ENCODE data around the gene AGAP5. TPM values are rescaled to one million over a fixed set of nuclear protein-coding genes. Genes with fewer than 3 reads are reported as not detected.

The AGAP5 gene
- total RNA-seq, 4 donors from 2014 or later, result 2.1 to 10.1 (median 5.8) TPM

GRCh38 chr10:73627300-73627699 is 70.6 kb downstream of the AGAP5 start:
- 96% methylated on average over 6 of the region's 6 CpGs for WGBS

GRCh38 chr10:73625884-73626752 is 71.8 kb downstream of the AGAP5 start:
- H3K4me1 ChIP-seq, result peaks cover 17% of the 10 kb centered on the region
- H3K27me3 ChIP-seq, result no peaks in the 10 kb centered on the region
- no peaks in the 10 kb centered on the region for H3K36me3 ChIP-seq
- H3K9me3 ChIP-seq, result no peaks in the 10 kb centered on the region
- no peak for TF ChIP-seq EP300 (IDR thresholded peaks at IDR 0.05)
- TF ChIP-seq POLR2AphosphoS5 (IDR thresholded peaks at IDR 0.05), result peak; percentile 48 to 84 (median 52)
- TF ChIP-seq POLR2A (IDR thresholded peaks at IDR 0.05), result peak in 1 of 2 donors; percentile 58
- WGBS, result under 1% methylated on average over 37 of the region's 42 CpGs
- peak overlapping the region; percentile 95 for H3K4me3 ChIP-seq
- peak; percentile 95 for DNase-seq (ENCODE audit: low spot score in 2 of 2)
- H3K27ac ChIP-seq, result peak overlapping the region; percentile 92

More at GRCh38 chr10:73627300-73627699, 70.6 kb downstream of the AGAP5 start:
- TF ChIP-seq CTCF (IDR thresholded peaks at IDR 0.05), result no peak
- TF ChIP-seq EP300 (IDR thresholded peaks at IDR 0.05), result no peak
- no peak for TF ChIP-seq POLR2A (IDR thresholded peaks at IDR 0.05)
- TF ChIP-seq POLR2AphosphoS5 (IDR thresholded peaks at IDR 0.05), result no peak
- Histone ChIP-seq H3K27ac (no peak overlapping the region), H3K4me3 (no peak overlapping the region), H3K9me3 (no peaks in the 10 kb centered on the region), H3K27me3 (no peaks in the 10 kb centered on the region), H3K36me3 (no peaks in the 10 kb centered on the region), H3K4me1 (peaks cover 17% of the 10 kb centered on the region)
- no peak for DNase-seq (ENCODE audit: low spot score in 2 of 2)

- H3K9me3 ChIP-seq, result no peaks in the 10 kb centered on the region
- no peaks in the 10 kb centered on the region for H3K36me3 ChIP-seq
- TF ChIP-seq POLR2A (IDR thresholded peaks at IDR 0.05) (no peak), POLR2AphosphoS5 (IDR thresholded peaks at IDR 0.05) (no peak), EP300 (IDR thresholded peaks at IDR 0.05) (no peak), CTCF (IDR thresholded peaks at IDR 0.05) (no peak)
- H3K27me3 ChIP-seq, result no peaks in the 10 kb centered on the region
- DNase-seq (ENCODE audit: low spot score in 2 of 2), result peak in 1 of 2 donors; percentile 68
- H3K27ac ChIP-seq, result peak overlapping the region; percentile 92
- H3K4me3 ChIP-seq, result peak overlapping the region; percentile 95
- WGBS, result under 1% methylated on average over 44 of the region's 46 CpGs
- H3K4me1 ChIP-seq, result peaks cover 17% of the 10 kb centered on the region
These were observed 72.7 kb downstream of the AGAP5 start for GRCh38 chr10:73625004-73625883.

Other genes with a start within 250 kb of the AGAP5 start
- 10 to 100 TPM; 24.9 to 45.4 (median 30.5) TPM for gene PPP3CB, start 202.1 kb downstream of the AGAP5 start, total RNA-seq
- gene USP54, start 106.8 kb downstream of the AGAP5 start, total RNA-seq, result 100 to 1,000 TPM in 1 of 4 donors, 10 to 100 TPM in 3; 52.2 to 110 (median 79.5) TPM
- gene MYOZ1, start 56.6 kb downstream of the AGAP5 start, total RNA-seq, result 1 to 10 TPM in 1 of 4 donors, under 1 TPM in 1, not detected in 2; 0.73 to 1.3 TPM
- not detected for gene SYNPO2L, start 42.1 kb downstream of the AGAP5 start, total RNA-seq
- 10 to 100 TPM; 68.8 to 74.4 (median 70.8) TPM for gene SEC24C, start 46.3 kb upstream of the AGAP5 start, total RNA-seq
- gene CHCHD1, start 83.9 kb upstream of the AGAP5 start, total RNA-seq, result 10 to 100 TPM; 12.7 to 26.0 (median 22.5) TPM
- gene ZSWIM8, start 87.5 kb upstream of the AGAP5 start, total RNA-seq, result 100 to 1,000 TPM in 3 of 4 donors, 10 to 100 TPM in 1; 86.4 to 203 (median 121) TPM
- gene NDST2, start 113.5 kb upstream of the AGAP5 start, total RNA-seq, result 10 to 100 TPM; 27.4 to 56.5 (median 37.6) TPM
- gene CAMK2G, start 176.4 kb upstream of the AGAP5 start, total RNA-seq, result 10 to 100 TPM; 16.9 to 35.2 (median 20.6) TPM
- gene PLAU, start 213.0 kb upstream of the AGAP5 start, total RNA-seq, result 10 to 100 TPM in 2 of 4 donors, 1 to 10 TPM in 2; 8.4 to 19.1 (median 10.8) TPM

Measured in suprapubic skin (tissue), 4 donors.